Stimulated activated CD8-positive, alpha-beta memory T cell treated with anti-CD3 and anti-CD28 coated beads, Interleukin-15, amount 100 ng/mL, for 4 hours (primary cell): Measurements from ENCODE around the gene HACD4.
A peak's percentile ranks its signal among the peaks of the same experiment; 100 is the strongest.

Experiments
- DNase-seq, 2 donors: peaks; one replicate each; pipeline ENCODE4 v3.0.0-alpha.2; 2020; ENCODE audit warnings: low read depth in 2 of 2

Gene HACD4

GRCh38 chr9:21031091-21031807 lies at the start of gene HACD4:
Gene HACD4 (minus strand): TSS chr9:21031640. CDS start chr9:21031590, 50 bp downstream.
- peak; percentile 27 to 35 for DNase-seq

- DNase-seq: no peak
These were observed 49.4 kb upstream of the HACD4 start for GRCh38 chr9:21080793-21081192.

- DNase-seq: no peak
These were observed 47.3 kb upstream of the HACD4 start for GRCh38 chr9:21078702-21079101.

GRCh38 chr9:21077781-21078180 lies 46.3 kb upstream of the HACD4 start, which contains the start of gene IFNB1:
Gene IFNB1 (minus strand): TSS chr9:21077942. CDS start chr9:21077869, 73 bp downstream.
- no peak for DNase-seq

GRCh38 chr9:21075484-21075883 lies 44.0 kb upstream of the HACD4 start:
- DNase-seq: no peak

GRCh38 chr9:21070906-21071305 lies 39.5 kb upstream of the HACD4 start:
- DNase-seq: no peak

- no peak for DNase-seq
These were observed 38.7 kb upstream of the HACD4 start for GRCh38 chr9:21070171-21070571.

- DNase-seq: no peak
These were observed 29.6 kb upstream of the HACD4 start for GRCh38 chr9:21060919-21061561.

GRCh38 chr9:21056931-21057330 lies 25.5 kb upstream of the HACD4 start:
- no peak for DNase-seq

GRCh38 chr9:21053851-21054250 lies 22.4 kb upstream of the HACD4 start:
- DNase-seq: no peak

- no peak for DNase-seq
These were observed 15.8 kb upstream of the HACD4 start for GRCh38 chr9:21047281-21047691.

- DNase-seq: no peak
These were observed 12.4 kb upstream of the HACD4 start for GRCh38 chr9:21043841-21044240.

GRCh38 chr9:21042466-21042865 lies 11.0 kb upstream of the HACD4 start:
- DNase-seq: no peak

- DNase-seq: no peak
These were observed 7.9 kb upstream of the HACD4 start for GRCh38 chr9:21039302-21039701.

- DNase-seq: no peak
These were observed 5.8 kb upstream of the HACD4 start for GRCh38 chr9:21037278-21037677.

GRCh38 chr9:21031808-21032183 lies 356 bp upstream of the HACD4 start:
- no peak for DNase-seq

- DNase-seq: no peak
These were observed 928 bp downstream of the HACD4 start for GRCh38 chr9:21030389-21031035.

- no peak for DNase-seq
These were observed 1.8 kb downstream of the HACD4 start for GRCh38 chr9:21029661-21030060.

GRCh38 chr9:21028466-21028865 lies 3.0 kb downstream of the HACD4 start:
- DNase-seq: no peak

GRCh38 chr9:21027295-21027694 lies 4.1 kb downstream of the HACD4 start:
- no peak for DNase-seq

- no peak for DNase-seq
These were observed 7.6 kb downstream of the HACD4 start for GRCh38 chr9:21023861-21024260.

- no peak for DNase-seq
These were observed 13.3 kb downstream of the HACD4 start for GRCh38 chr9:21018177-21018576.
